Activated naive CD4-positive, alpha-beta T cell treated with anti-CD3 and anti-CD28 coated beads for 36 hours (primary cell): Measurements from ENCODE around the gene RAB44. TPM values are rescaled to one million over a fixed set of nuclear protein-coding genes. Genes with fewer than 3 reads are reported as not detected.

ENCODE experiments used
- CTCF ChIA-PET: fragments of 350-600 bp; sonication (Branson Sonifier 250); formaldehyde crosslinking; loops from one replicate; lab custom pipeline; 2021; ENCODE audit warnings: antibody characterized with exemption; lab: Charles Lee
- DNase-seq: peaks from one replicate; pipeline ENCODE4 v3.0.0-alpha.2; 2020
- H3K27ac Mint-ChIP-seq: one replicate; pipeline ENCODE4 v1.8.0; 2021; ENCODE audit warnings: mild to moderate bottlenecking, mixed read lengths
- H3K27me3 Mint-ChIP-seq: one replicate; pipeline ENCODE4 v1.8.0; 2021; ENCODE audit warnings: low read depth, mixed read lengths
- H3K36me3 Mint-ChIP-seq: one replicate; pipeline ENCODE4 v1.8.0; 2021; ENCODE audit warnings: low read depth, mixed read lengths
- H3K4me1 Mint-ChIP-seq: one replicate; pipeline ENCODE4 v1.8.0; 2021; ENCODE audit warnings: low read depth, mixed read lengths
- H3K4me3 Mint-ChIP-seq: one replicate; pipeline ENCODE4 v1.8.0; 2021; ENCODE audit warnings: mild to moderate bottlenecking, moderate library complexity, mixed read lengths
- H3K9me3 Mint-ChIP-seq: one replicate; pipeline ENCODE4 v1.8.0; 2021; ENCODE audit warnings: mixed read lengths
- intact Hi-C: fragments of 100-400 bp; cut with micrococcal nuclease; formaldehyde crosslinking; loops from one replicate; pipeline ENCODE4 v1.15.1; 2023
- total RNA-seq, 2 experiments: library from RNA; stranded (reverse); gene quantifications; one replicate each; pipeline ENCODE4 v1.2.3, GENCODE V29; 2021

The RAB44 gene
- total RNA-seq, 2 experiments from 2014 or later = 0.05 TPM; not detected in 1

GRCh38 chr6:36683145-36683655 lies 14.4 kb upstream of the RAB44 start:
- H3K9me3 Mint-ChIP-seq = no peaks in the 10 kb centered on the region
- peaks cover 50% of the 10 kb centered on the region for H3K36me3 Mint-ChIP-seq
- CTCF ChIA-PET = interaction anchor here (0.8 to 6.1 kb wide), 7 partner anchors 52 to 99 kb away, joined by 3 to 33 read pairs (median 8); no protein-coding TSS in a partner anchor
- intact Hi-C loops = loop anchor here (1.0 to 5.0 kb wide), 4 partner anchors 12 to 561 kb away; partner anchors contain the start of genes PIM1 and STK38
- H3K4me3 Mint-ChIP-seq = peak overlapping the region; percentile 9
- DNase-seq = no peak
- H3K27ac Mint-ChIP-seq = peak overlapping the region; percentile 84
- H3K4me1 Mint-ChIP-seq = peaks cover 31% of the 10 kb centered on the region
- H3K27me3 Mint-ChIP-seq = peaks cover 4% of the 10 kb centered on the region

GRCh38 chr6:36683656-36684446 lies 13.8 kb upstream of the RAB44 start:
- Mint-ChIP-seq H3K4me3 (no peak overlapping the region), H3K27ac (peak overlapping the region; percentile 84), H3K9me3 (no peaks in the 10 kb centered on the region), H3K27me3 (peaks cover 2% of the 10 kb centered on the region), H3K4me1 (peaks cover 30% of the 10 kb centered on the region), H3K36me3 (peaks cover 46% of the 10 kb centered on the region)
- intact Hi-C loops = loop anchor here (1.0 to 5.0 kb wide), 4 partner anchors 11 to 562 kb away; partner anchors contain the start of genes PIM1 and STK38
- CTCF ChIA-PET = interaction anchor here (0.8 to 6.1 kb wide), 6 partner anchors 51 to 99 kb away, joined by 3 to 33 read pairs (median 8); no protein-coding TSS in a partner anchor
- no peak for DNase-seq

GRCh38 chr6:36684447-36684812 lies 13.2 kb upstream of the RAB44 start:
- no peak overlapping the region for H3K27ac Mint-ChIP-seq
- H3K4me3 Mint-ChIP-seq = no peak overlapping the region
- CTCF ChIA-PET = interaction anchor here (2.2 to 6.1 kb wide), 2 partner anchors 70 to 75 kb away, joined by 9 to 33 read pairs; no protein-coding TSS in a partner anchor
- peaks cover 30% of the 10 kb centered on the region for H3K4me1 Mint-ChIP-seq
- intact Hi-C loops = loop anchor here (5.0 kb wide), 3 partner anchors 137 to 562 kb away; partner anchors contain the start of genes PIM1 and STK38
- H3K36me3 Mint-ChIP-seq = peaks cover 46% of the 10 kb centered on the region
- H3K9me3 Mint-ChIP-seq = no peaks in the 10 kb centered on the region
- H3K27me3 Mint-ChIP-seq = peaks cover 2% of the 10 kb centered on the region
- DNase-seq = no peak

- intact Hi-C loops = no loop called here
- Mint-ChIP-seq H3K4me1 (peaks cover 30% of the 10 kb centered on the region), H3K36me3 (peaks cover 44% of the 10 kb centered on the region), H3K27me3 (no peaks in the 10 kb centered on the region), H3K27ac (no peak overlapping the region), H3K9me3 (no peaks in the 10 kb centered on the region), H3K4me3 (no peak overlapping the region)
- no peak for DNase-seq
- CTCF ChIA-PET = interaction anchor here (2.2 to 6.1 kb wide), 2 partner anchors 69 to 74 kb away, joined by 9 to 33 read pairs; no protein-coding TSS in a partner anchor
Measured at GRCh38 chr6:36685166-36685924, 12.3 kb upstream of the RAB44 start.

GRCh38 chr6:36685926-36686667 lies 11.5 kb upstream of the RAB44 start:
- intact Hi-C loops = no loop called here
- Mint-ChIP-seq H3K36me3 (peaks cover 40% of the 10 kb centered on the region), H3K9me3 (no peaks in the 10 kb centered on the region), H3K27ac (no peak overlapping the region), H3K4me1 (peaks cover 23% of the 10 kb centered on the region), H3K27me3 (no peaks in the 10 kb centered on the region), H3K4me3 (no peak overlapping the region)
- CTCF ChIA-PET = interaction anchor here (0.7 to 0.9 kb wide), 2 partner anchors 36 to 71 kb away, joined by 3 read pairs; no protein-coding TSS in a partner anchor
- DNase-seq = no peak

GRCh38 chr6:36686668-36687513 lies 10.7 kb upstream of the RAB44 start:
- CTCF ChIA-PET = interaction anchor here (0.7 to 1.3 kb wide), 4 partner anchors 36 to 79 kb away, joined by 3 to 4 read pairs (median 3); no protein-coding TSS in a partner anchor
- no peak overlapping the region for H3K4me3 Mint-ChIP-seq
- H3K4me1 Mint-ChIP-seq = peaks cover 23% of the 10 kb centered on the region
- H3K9me3 Mint-ChIP-seq = no peaks in the 10 kb centered on the region
- no peaks in the 10 kb centered on the region for H3K27me3 Mint-ChIP-seq
- intact Hi-C loops = no loop called here
- peak overlapping the region; percentile 56 for H3K27ac Mint-ChIP-seq
- no peak for DNase-seq
- H3K36me3 Mint-ChIP-seq = peaks cover 39% of the 10 kb centered on the region

GRCh38 chr6:36688063-36688738 lies 9.4 kb upstream of the RAB44 start:
- intact Hi-C loops = no loop called here
- Mint-ChIP-seq H3K36me3 (peaks cover 34% of the 10 kb centered on the region), H3K9me3 (no peaks in the 10 kb centered on the region), H3K27me3 (no peaks in the 10 kb centered on the region), H3K4me1 (peaks cover 19% of the 10 kb centered on the region), H3K4me3 (no peak overlapping the region), H3K27ac (no peak overlapping the region)
- CTCF ChIA-PET = interaction anchor here (1.3 kb wide), 1 partner anchor 78 kb away, joined by 4 read pairs; no protein-coding TSS in a partner anchor
- no peak for DNase-seq

- intact Hi-C loops = no loop called here
- no peak for DNase-seq
- Mint-ChIP-seq H3K4me3 (no peak overlapping the region), H3K9me3 (no peaks in the 10 kb centered on the region), H3K27me3 (no peaks in the 10 kb centered on the region), H3K27ac (no peak overlapping the region), H3K4me1 (peaks cover 14% of the 10 kb centered on the region), H3K36me3 (peaks cover 29% of the 10 kb centered on the region)
- CTCF ChIA-PET = interaction anchor here (1.3 kb wide), 1 partner anchor 79 kb away, joined by 5 read pairs; no protein-coding TSS in a partner anchor
Measured at GRCh38 chr6:36688739-36689075, 8.9 kb upstream of the RAB44 start.

GRCh38 chr6:36691011-36691410 lies 6.6 kb upstream of the RAB44 start:
- no peak for DNase-seq
- Mint-ChIP-seq H3K4me1 (peaks cover 20% of the 10 kb centered on the region), H3K27ac (no peak overlapping the region), H3K4me3 (no peak overlapping the region), H3K36me3 (peaks cover 12% of the 10 kb centered on the region), H3K9me3 (no peaks in the 10 kb centered on the region), H3K27me3 (no peaks in the 10 kb centered on the region)
- intact Hi-C loops = no loop called here
- CTCF ChIA-PET = interaction anchor here (1.1 to 2.0 kb wide), 2 partner anchors 67 to 68 kb away, joined by 3 to 9 read pairs; no protein-coding TSS in a partner anchor

GRCh38 chr6:36691612-36692011 lies 6.0 kb upstream of the RAB44 start:
- CTCF ChIA-PET = interaction anchor here (1.2 to 1.3 kb wide), 2 partner anchors 74 to 76 kb away, joined by 3 read pairs; no protein-coding TSS in a partner anchor
- Mint-ChIP-seq H3K4me1 (peaks cover 22% of the 10 kb centered on the region), H3K36me3 (peaks cover 6% of the 10 kb centered on the region), H3K27ac (no peak overlapping the region), H3K4me3 (no peak overlapping the region), H3K9me3 (no peaks in the 10 kb centered on the region), H3K27me3 (no peaks in the 10 kb centered on the region)
- intact Hi-C loops = no loop called here
- no peak for DNase-seq
